Lower lobe of right lung (tissue), 2 donors: ENCODE results near the gene SCP2. TPM values are rescaled to one million over a fixed set of nuclear protein-coding genes. Genes with fewer than 3 reads are reported as not detected.
"Not testable (repeated sequence)": the region's sequence is repeated elsewhere in the genome, so short reads cannot be mapped to it uniquely, and the experiment has no call there.

Source experiments
- ATAC-seq, 2 donors: fragments of 200-7000 bp; cut with Tn5 transposase; one replicate each; pipeline ENCODE4 v1.9.1; 2020 to 2022; ENCODE audit warnings: mild to moderate bottlenecking in 2 of 2, moderate library complexity in 2 of 2
- DNase-seq: peaks from one replicate; pipeline ENCODE4 v3.0.0-alpha.2; 2020
- H3K27ac ChIP-seq: fragments of 200-600 bp; one replicate; pipeline ENCODE4 v1.8.0; 2022
- H3K27me3 ChIP-seq: fragments of 200-600 bp; one replicate; pipeline ENCODE4 v1.8.0; 2022; ENCODE audit warnings: low read depth
- H3K36me3 ChIP-seq: fragments of 200-600 bp; one replicate; pipeline ENCODE4 v1.8.0; 2022; ENCODE audit warnings: mild to moderate bottlenecking
- H3K4me1 ChIP-seq: fragments of 200-600 bp; one replicate; pipeline ENCODE4 v1.8.0; 2022
- H3K4me3 ChIP-seq: fragments of 200-600 bp; one replicate; pipeline ENCODE4 v1.8.0; 2022; ENCODE audit warnings: mild to moderate bottlenecking
- H3K9me3 ChIP-seq: fragments of 200-600 bp; one replicate; pipeline ENCODE4 v1.8.0; 2022
- intact Hi-C: fragments of 100-400 bp; cut with DNase I; formaldehyde crosslinking; loops from one replicate; pipeline ENCODE4 v1.11.0; 2022
- total RNA-seq: library from RNA; stranded (reverse); fragmentation: NEBNext Ultra II Directional; extraction: Animal tissue kit (Norgen Biotek cat#: 25700); gene quantifications from one replicate; pipeline ENCODE4 v1.2.1, GENCODE V29; 2021
- TF ChIP-seq, protein P1 (sequence below): fragments of 200-600 bp; IDR thresholded peaks from one replicate; pipeline ENCODE4 v1.8.0; 2022; ENCODE audit warnings: antibody characterized with exemption, mild to moderate bottlenecking
- donor health status: DM: no; HTN: yes; CAD: no; lungs with severe emphysema.

The SCP2 gene
- total RNA-seq, 1 donor from 2014 or later = 148 TPM

DNA sequence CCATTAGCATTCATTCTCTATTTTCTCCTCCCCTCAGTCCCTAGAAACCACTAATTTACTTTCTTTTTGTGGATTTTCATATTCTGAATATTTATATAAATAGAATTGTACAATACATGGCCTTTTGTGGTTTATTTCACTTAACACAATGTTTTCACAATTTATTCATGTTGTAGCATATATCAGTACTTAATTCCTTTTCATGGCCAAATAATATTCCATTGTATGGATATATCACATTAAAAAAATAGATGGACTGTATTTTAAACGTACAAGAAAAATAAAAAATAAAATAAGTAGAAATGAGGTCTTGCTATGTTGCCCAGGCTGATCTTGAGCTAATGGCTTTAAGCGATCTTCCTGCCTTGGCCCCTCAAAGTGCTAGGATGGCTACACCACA is 25.0 kb downstream of the SCP2 start:
- DNase-seq (no peak), ATAC-seq (no peak)
- no peak overlapping the region for H3K27ac ChIP-seq
- H3K4me3 ChIP-seq = no peak overlapping the region
- no peaks in the 10 kb centered on the region for H3K9me3 ChIP-seq
- TF ChIP-seq, protein P1, sequence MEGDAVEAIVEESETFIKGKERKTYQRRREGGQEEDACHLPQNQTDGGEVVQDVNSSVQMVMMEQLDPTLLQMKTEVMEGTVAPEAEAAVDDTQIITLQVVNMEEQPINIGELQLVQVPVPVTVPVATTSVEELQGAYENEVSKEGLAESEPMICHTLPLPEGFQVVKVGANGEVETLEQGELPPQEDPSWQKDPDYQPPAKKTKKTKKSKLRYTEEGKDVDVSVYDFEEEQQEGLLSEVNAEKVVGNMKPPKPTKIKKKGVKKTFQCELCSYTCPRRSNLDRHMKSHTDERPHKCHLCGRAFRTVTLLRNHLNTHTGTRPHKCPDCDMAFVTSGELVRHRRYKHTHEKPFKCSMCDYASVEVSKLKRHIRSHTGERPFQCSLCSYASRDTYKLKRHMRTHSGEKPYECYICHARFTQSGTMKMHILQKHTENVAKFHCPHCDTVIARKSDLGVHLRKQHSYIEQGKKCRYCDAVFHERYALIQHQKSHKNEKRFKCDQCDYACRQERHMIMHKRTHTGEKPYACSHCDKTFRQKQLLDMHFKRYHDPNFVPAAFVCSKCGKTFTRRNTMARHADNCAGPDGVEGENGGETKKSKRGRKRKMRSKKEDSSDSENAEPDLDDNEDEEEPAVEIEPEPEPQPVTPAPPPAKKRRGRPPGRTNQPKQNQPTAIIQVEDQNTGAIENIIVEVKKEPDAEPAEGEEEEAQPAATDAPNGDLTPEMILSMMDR = no peak
- no peaks in the 10 kb centered on the region for H3K4me1 ChIP-seq
- H3K27me3 ChIP-seq = no peaks in the 10 kb centered on the region
- peaks cover 31% of the 10 kb centered on the region for H3K36me3 ChIP-seq
- intact Hi-C loops = no loop called here

DNA sequence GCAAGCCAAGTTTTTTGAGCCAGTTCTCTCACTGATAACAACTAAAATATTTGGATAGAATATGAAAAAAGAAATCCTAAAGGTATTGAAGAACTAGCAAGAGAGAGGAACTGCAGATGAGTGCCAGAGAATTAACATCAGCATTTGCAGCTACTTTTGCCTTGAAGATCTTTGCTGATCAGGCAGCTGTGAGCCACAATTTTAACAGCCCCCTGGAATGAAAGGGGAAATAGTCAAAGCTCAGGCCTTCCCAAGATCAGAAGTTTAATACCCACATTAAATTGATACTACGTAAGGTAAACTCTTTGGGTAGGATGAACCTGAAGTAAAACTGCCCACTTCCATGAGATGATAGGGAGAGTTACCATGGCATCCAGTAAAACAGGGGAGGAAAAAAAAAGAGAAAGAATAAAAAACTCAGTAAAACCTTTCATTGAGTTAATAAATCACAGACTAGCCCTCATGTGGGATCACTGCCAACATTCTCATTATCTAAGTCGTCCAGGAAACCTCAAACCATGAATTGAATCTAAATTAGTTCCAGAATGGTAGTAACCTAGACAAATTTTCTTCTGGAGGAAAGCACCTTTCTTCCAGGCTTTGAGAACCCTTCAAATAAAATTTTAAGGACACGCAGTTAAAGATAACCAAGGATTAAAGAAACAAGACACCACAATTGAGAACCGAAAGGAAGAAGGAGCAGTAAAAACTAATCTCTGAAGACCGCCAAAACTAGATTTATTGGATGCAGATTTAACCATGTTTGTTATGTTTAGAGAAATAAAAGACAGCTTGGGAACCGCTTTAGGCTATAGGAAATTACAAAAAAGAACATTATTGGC is 28.3 kb downstream of the SCP2 start:
- TF ChIP-seq, protein P1 = no peak
- no peak overlapping the region for H3K27ac ChIP-seq

DNA sequence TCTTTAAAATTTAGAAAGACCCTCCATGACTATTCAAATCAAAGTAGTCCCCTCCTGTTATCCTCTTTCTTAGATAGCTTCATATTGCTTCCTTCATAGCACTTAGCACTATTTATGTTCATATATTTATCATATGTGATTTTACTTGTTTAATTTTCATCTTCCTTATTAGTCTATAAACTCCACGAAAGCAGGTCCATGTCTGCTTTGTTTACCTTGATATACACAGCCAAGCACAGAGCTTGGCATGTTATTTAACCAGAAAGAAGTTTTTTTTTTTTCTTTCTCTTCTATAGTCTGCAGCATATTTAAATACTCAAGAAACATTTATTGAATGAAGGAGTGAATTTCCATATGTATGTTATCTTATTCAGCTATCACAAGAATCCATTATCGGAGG is 36.0 kb downstream of the SCP2 start:
- no peak for DNase-seq
- no peak overlapping the region for H3K27ac ChIP-seq
- no peak overlapping the region for H3K4me3 ChIP-seq
- H3K36me3 ChIP-seq = peaks cover 46% of the 10 kb centered on the region
- no peaks in the 10 kb centered on the region for H3K4me1 ChIP-seq
- TF ChIP-seq, protein P1 = no peak
- no peaks in the 10 kb centered on the region for H3K27me3 ChIP-seq
- no peak for ATAC-seq
- no peaks in the 10 kb centered on the region for H3K9me3 ChIP-seq
- intact Hi-C loops = no loop called here

More for the DNA sequence above, 28.3 kb downstream of the SCP2 start:
- ATAC-seq = no peak
- intact Hi-C loops = no loop called here
- peaks cover 31% of the 10 kb centered on the region for H3K36me3 ChIP-seq
- H3K27me3 ChIP-seq = no peaks in the 10 kb centered on the region
- H3K4me3 ChIP-seq = no peak overlapping the region
- H3K9me3 ChIP-seq = no peaks in the 10 kb centered on the region
- no peak for DNase-seq
- H3K4me1 ChIP-seq = no peaks in the 10 kb centered on the region

DNA sequence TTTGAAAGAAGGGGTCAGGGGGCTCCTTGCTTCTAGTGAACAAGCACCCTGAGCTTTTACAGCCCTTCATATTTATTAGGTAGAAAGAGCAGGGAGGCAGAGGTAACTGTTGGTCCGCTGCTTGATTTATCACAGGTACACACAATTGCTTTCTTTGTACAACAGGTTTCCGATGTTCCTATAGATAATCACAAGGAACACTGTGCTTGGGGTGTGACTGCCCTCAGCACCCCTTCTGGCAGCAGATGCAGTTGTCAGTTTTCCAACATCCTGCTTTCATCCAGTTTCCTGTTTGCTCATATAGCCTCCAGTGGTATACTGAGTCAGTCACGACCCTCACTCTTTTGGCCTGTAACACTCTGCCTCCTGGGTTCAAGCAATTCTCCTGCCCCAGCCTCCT is 40.6 kb downstream of the SCP2 start:
- intact Hi-C loops = no loop called here

DNA sequence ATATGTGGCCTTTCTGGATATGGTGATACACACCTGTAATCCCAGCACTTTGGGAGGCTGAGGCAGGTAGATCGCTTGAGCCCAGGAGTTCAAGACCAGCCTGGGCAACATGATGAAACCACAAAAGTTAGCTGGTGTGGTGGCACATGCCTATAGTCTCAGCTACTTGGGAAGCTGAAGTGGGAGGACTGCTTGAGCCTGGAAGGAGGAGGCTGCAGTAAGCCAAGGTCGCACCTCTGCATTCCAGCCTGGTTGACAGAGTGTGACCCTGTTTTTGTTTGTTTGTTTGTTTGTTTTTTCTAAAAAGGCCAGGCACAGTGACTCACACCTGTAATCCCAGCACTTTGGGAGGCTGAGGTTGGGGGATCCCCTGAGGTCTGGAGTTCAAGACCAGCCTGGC is 42.2 kb downstream of the SCP2 start:
- H3K4me1 ChIP-seq, H3K27me3 ChIP-seq, H3K9me3 ChIP-seq, ATAC-seq, H3K27ac ChIP-seq, intact Hi-C loops, DNase-seq, H3K4me3 ChIP-seq: not testable (repeated sequence)
- H3K36me3 ChIP-seq = peaks cover 18% of the 10 kb centered on the region

More for the DNA sequence above, 40.6 kb downstream of the SCP2 start:
- Histone ChIP-seq H3K27me3 (no peaks in the 10 kb centered on the region), H3K27ac (no peak overlapping the region), H3K36me3 (peaks cover 32% of the 10 kb centered on the region), H3K4me3 (no peak overlapping the region), H3K4me1 (no peaks in the 10 kb centered on the region), H3K9me3 (no peaks in the 10 kb centered on the region)
- ATAC-seq = no peak
- no peak for DNase-seq
- TF ChIP-seq, protein P1 = no peak

DNA sequence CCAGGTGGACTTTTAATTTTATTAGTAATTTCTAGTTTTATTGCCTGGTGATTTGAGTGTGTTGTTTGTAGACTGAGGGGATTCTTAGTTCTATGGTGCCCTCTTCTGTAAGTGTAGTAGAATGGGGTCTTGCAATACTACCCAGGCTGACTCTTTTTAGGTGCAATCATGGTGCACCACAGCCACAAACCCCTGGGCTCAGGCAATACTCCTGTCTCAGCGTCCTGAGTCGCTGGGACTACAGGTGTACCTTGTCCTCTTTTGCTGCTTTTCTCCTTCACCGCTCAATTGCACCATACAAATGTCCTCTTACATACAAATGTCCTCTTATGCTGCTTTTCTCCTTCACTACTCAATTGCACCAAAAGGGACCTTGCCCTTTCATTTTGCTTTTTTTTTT is 43.1 kb downstream of the SCP2 start:
- TF ChIP-seq, protein P1 = no peak
- ATAC-seq (no peak), DNase-seq (no peak)
- H3K36me3 ChIP-seq = peaks cover 13% of the 10 kb centered on the region
- intact Hi-C loops = no loop called here
- H3K9me3 ChIP-seq = no peaks in the 10 kb centered on the region
- H3K27me3 ChIP-seq = no peaks in the 10 kb centered on the region
- no peak overlapping the region for H3K27ac ChIP-seq
- no peak overlapping the region for H3K4me3 ChIP-seq
- H3K4me1 ChIP-seq = no peaks in the 10 kb centered on the region
